ENCODE data around the gene CYB5R3.

DNA sequence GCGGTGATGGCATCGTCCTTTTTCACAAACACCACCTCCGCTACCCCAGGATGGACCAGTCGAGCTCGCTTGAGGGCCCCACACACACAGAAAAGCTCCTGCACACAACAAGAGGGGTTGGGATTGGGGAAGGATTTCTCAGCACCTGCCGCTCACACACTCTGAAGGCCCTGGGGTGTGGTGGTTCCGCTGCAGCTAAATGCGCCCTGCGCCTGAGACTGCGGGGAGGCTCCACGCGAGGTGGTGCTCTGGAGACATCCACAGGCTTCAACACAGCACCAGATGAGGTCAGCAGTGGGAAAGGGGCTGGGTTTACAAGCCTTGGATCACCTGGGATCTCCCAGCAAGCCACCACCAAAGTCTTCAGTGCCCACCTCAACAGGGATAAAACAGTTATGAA is 57.2 kb downstream of the CYB5R3 start:
- TF ChIP-seq, protein P1, sequence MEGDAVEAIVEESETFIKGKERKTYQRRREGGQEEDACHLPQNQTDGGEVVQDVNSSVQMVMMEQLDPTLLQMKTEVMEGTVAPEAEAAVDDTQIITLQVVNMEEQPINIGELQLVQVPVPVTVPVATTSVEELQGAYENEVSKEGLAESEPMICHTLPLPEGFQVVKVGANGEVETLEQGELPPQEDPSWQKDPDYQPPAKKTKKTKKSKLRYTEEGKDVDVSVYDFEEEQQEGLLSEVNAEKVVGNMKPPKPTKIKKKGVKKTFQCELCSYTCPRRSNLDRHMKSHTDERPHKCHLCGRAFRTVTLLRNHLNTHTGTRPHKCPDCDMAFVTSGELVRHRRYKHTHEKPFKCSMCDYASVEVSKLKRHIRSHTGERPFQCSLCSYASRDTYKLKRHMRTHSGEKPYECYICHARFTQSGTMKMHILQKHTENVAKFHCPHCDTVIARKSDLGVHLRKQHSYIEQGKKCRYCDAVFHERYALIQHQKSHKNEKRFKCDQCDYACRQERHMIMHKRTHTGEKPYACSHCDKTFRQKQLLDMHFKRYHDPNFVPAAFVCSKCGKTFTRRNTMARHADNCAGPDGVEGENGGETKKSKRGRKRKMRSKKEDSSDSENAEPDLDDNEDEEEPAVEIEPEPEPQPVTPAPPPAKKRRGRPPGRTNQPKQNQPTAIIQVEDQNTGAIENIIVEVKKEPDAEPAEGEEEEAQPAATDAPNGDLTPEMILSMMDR (IDR thresholded peaks at IDR 0.05), result no peak
- no peak for TF ChIP-seq POLR2A (IDR thresholded peaks at IDR 0.05)
- TF ChIP-seq POLR2AphosphoS5 (IDR thresholded peaks at IDR 0.05), result no peak
